Ovary (tissue), 1 donor: Measurements from ENCODE around the gene CDC42.

Source experiments
- EP300 ChIP-seq: sonication (generic); formaldehyde crosslinking; IDR thresholded peaks from one replicate; pipeline ENCODE4 v1.6.1; 2017; ENCODE audit warnings: antibody characterized with exemption
- POLR2A ChIP-seq: fragments of 450-650 bp; IDR thresholded peaks from one replicate; pipeline ENCODE4 v1.6.1; 2017; ENCODE audit warnings: antibody characterized with exemption, mild to moderate bottlenecking, moderate library complexity

- no peak for TF ChIP-seq POLR2A
- TF ChIP-seq EP300: no peak
These were observed 86.6 kb downstream of the CDC42 start for GRCh38 chr1:22139066-22139594.
